ENCODE results near the gene CGB2. TPM values are rescaled to one million over a fixed set of nuclear protein-coding genes. Genes with fewer than 3 reads are reported as not detected.

The CGB2 gene
- total and polyA plus RNA-seq, 2 donors (not counting 1 experiment from before 2014, with no cell fraction given): not detected

GRCh38 chr19:48992581-48993174 is 39.0 kb upstream of the CGB2 start:
- ATAC-seq (ENCODE audit: low read depth) (no peak), DNase-seq (no peak)
- peaks cover 0 to 7% of the 10 kb centered on the region in 2 experiments for H3K36me3 ChIP-seq (replicated peaks in 1 of 2; ENCODE audit: control extremely low read depth in 1 of 2, control insufficient read depth in 1 of 2, extremely low read depth in 1 of 2, insufficient read depth in 2 of 2, low read length in 1 of 2)
- intact Hi-C loops (cut with micrococcal nuclease): loop anchor here (1.0 to 10.0 kb wide), 9 partner anchors 14 to 216 kb away; partner anchors contain the start of genes C19orf73, FTL, LIN7B and NUCB1
- ChIA-PET POLR2A (interaction anchor here (0.6 to 1.4 kb wide), 14 partner anchors 9 to 1386 kb away, joined by 3 to 17 read pairs (median 4); partner anchors contain the start of genes BAX, CA11, FTL and HSD17B14), CTCF (interaction anchor here (0.5 to 3.4 kb wide), 29 partner anchors 8 to 574 kb away, joined by 3 to 17 read pairs (median 4); partner anchors contain the start of genes DHDH, FTL, HSD17B14 and LIN7B)
- WGBS (ENCODE audit: insufficient coverage): under 1% methylated on average over 17 of the region's 20 CpGs
- Mint-ChIP-seq H3K27me3 (no peaks in the 10 kb centered on the region), H3K9me3 (ENCODE audit: insufficient read depth) (no peaks in the 10 kb centered on the region), H3K4me3 (peak overlapping the region; percentile 94), H3K27ac (peak overlapping the region; percentile 92), H3K4me1 (peaks cover 37% of the 10 kb centered on the region)
- peak overlapping the region; percentile 94 for H3K9ac ChIP-seq (ENCODE audit: low read length)
- peaks cover 15 to 27% of the 10 kb centered on the region in 2 donors for H3K4me1 ChIP-seq (ENCODE audit: control insufficient read depth in 2 of 2, insufficient read depth in 2 of 2, low read length in 2 of 2)
- H3K27ac ChIP-seq (ENCODE audit: low read length in 2 of 2): peak overlapping the region; percentile 49 to 70
- peak overlapping the region; percentile 61 to 94 (median 79) for H3K4me3 ChIP-seq (ENCODE audit: control extremely low read depth in 1 of 5, extremely low read depth in 1 of 5, insufficient read depth in 1 of 5, low read depth in 2 of 5, low read length in 4 of 5)
- no peaks in the 10 kb centered on the region for H3K9me3 ChIP-seq (ENCODE audit: control extremely low read depth in 1 of 3, control insufficient read depth in 2 of 3, insufficient read depth in 1 of 3, low read length in 2 of 3)
- H2AFZ ChIP-seq (ENCODE audit: insufficient read depth, low read depth, low read length, poor library complexity, severe bottlenecking): peak overlapping the region; percentile 94
- peak overlapping the region; percentile 99 for H3K4me2 ChIP-seq (replicated peaks; ENCODE audit: low read depth, low read length, poor library complexity, severe bottlenecking)
- no peaks in the 10 kb centered on the region for H3K27me3 ChIP-seq (replicated peaks in 1 of 4; ENCODE audit: control extremely low read depth in 1 of 4, control insufficient read depth in 3 of 4, insufficient read depth in 4 of 4, low read length in 3 of 4)
- peaks cover 62% of the 10 kb centered on the region for H3K79me2 ChIP-seq (ENCODE audit: control insufficient read depth, insufficient read depth, low read length)
- H4K20me1 ChIP-seq (ENCODE audit: control insufficient read depth, insufficient read depth, low read length, poor library complexity, severe bottlenecking): peaks cover 8% of the 10 kb centered on the region
- no peak for TF ChIP-seq CTCF (IDR thresholded peaks at IDR 0.05)
- no peak for TF ChIP-seq EZH2 (IDR thresholded peaks at IDR 0.05; ENCODE audit: borderline replicate concordance, insufficient read depth, low read depth, low read length, poor library complexity, severe bottlenecking)

All from B cell (primary cell).